HG02642 (cell line): ENCODE results near the gene TAB2.

ENCODE experiments used
- ATAC-seq: cut with Tn5 transposase; IDR thresholded peaks from one replicate; pipeline ENCODE4 v1.9.1; 2021; ENCODE audit warnings: mild to moderate bottlenecking; ENCODE audit not compliant: unreplicated experiment, poor library complexity

Gene TAB2

DNA sequence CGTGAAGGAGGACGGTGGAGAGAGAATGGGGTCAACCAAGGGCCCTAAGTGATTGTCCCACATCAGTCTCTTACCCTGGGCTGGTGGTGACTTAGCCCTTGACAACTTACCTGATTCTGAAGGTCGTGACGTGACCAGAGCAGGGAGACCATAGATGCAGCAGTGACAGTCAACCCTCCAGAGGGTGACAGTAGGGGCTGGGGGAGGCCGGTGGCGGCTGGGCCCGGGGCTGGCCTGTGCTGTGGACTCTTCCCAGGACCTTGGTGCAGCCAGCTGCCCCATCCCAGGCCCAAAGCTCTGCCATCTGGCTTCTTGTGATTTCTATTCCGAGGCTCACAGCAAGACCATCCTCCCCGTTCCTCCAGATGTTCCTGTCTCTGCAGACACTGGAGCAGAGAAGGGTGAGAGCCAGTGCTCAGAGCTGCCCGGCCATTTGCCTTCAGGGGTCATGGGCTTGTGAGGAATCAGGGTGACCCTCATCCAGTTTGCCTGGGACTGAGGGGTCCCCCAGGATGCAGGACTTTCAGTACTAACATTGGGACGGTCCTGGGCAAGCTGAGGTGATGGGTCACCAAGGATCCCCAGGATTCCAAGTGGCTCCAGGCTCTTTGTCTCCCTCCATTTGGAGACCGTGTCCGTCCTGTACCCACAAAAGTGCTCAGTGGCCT is 118.5 kb downstream of the TAB2 start:
- ATAC-seq = no peak

DNA sequence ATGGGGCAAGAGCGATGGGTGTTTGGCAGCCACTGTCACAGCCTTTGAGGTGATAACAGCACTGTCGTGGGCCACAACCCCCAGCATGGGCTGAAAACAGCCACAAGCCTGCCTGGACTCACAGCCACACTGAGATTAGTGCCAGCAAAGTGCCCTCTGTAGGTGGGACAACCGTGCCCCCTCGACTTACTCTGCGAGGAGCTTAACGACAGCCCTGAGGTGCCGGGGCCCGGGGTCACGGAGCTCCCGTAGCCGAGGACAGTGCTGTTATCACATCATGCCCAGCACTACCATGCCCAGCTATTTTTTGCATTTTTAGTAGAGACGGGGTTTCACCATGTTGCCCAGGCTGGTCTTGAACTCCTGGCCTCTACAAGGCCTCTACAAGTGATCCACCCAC is 119.1 kb downstream of the TAB2 start:
- no peak for ATAC-seq

DNA sequence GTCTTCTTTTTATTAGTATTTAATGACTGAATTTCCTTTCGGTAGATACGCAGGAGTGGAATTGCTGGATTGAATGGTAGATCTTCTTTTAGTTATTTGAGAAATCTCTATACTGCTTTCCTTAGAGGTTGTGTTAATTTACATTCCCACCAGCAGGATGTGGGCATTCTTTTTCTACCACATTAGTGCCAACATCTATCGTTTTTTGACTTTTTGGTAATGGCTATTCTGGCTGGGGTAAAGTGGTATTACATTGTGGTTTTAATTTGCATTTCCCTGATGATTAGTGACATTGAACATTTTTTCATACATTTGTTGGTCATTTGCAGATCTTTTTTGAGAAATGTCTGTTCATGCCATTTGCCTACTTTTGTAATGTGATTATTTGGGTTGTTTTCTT is 119.7 kb downstream of the TAB2 start:
- no peak for ATAC-seq

DNA sequence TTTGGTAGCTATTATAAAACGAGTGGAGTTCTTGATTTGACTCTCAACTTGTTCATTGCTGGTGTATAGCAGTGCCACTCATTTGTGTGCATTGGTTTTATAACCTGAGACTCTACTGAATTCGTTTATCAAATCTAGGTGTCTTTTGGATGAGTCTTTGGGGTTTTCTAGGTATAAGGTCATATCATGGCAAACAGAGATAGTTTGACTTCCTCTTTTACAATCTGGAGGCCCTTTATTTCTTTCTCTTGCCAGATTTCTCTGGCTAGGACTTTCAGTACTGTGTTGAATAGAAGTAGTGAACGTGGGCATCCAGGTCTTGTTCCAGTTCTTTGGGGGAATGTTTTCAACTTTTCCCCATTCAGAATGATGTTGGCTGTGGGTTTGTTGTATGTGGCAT is 121.3 kb downstream of the TAB2 start:
- ATAC-seq = no peak

DNA sequence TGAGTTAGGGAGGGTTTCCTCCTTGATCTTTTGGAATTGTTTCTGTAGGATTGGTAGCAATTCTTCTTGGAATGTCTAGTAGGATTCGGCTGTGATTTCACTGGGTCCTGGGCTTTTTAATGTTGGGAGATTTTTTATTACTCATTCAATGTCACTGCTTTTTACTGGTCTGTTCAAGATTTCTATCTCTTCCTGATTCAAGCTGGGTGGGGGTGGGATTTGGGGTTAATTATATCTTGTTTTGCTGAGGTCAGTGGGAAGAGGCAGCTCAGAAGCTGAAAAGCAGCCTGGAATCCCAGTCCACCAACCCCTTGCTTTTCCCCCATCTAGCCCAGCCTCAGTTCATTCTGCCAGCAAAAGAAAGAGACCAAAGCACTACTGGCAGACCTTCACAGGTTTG is 122.1 kb downstream of the TAB2 start:
- ATAC-seq = no peak

DNA sequence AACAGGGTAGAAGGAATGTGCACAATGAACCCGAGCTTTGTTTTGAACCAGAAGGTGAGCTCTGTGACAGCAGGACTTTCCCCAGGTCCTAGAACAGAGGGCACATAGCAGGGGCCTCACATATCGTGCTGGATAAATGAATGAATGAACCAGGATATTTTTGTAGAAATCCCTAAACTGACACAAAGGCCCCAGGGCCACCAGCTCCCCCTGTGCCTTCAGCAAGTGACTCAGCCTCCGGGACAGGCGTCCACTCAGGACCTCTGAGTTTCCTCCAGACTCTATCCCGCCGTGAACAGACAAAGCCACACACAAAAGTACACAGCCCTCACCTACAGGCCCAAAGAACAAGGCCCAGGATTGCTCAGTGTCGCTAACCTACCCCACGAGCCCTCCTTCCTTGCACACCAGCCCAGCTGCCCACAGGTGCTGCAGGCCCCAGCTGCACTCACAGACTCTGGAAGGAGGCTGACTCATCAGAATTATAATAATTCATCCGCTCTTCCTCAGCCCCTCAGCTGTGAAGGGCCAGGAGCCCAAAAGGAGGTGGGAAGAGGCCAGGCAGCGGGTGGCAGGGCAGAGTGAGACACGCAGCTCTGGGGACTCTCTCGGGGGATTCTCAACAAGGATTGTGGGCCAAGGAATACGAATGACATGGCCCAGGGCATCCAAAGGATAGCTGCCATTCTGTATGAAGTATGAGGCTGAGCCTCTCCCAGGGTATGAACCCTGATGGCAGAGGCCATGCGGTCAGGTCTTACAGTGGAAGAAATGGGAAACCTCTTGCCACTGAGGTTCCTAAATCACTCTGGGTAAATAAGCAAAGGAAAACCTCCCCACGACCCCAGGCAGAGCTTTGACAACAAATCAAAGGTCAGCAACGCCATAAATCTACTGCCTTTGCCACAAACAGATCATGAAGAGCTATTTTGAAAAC is 123.5 kb downstream of the TAB2 start:
- ATAC-seq = no peak

DNA sequence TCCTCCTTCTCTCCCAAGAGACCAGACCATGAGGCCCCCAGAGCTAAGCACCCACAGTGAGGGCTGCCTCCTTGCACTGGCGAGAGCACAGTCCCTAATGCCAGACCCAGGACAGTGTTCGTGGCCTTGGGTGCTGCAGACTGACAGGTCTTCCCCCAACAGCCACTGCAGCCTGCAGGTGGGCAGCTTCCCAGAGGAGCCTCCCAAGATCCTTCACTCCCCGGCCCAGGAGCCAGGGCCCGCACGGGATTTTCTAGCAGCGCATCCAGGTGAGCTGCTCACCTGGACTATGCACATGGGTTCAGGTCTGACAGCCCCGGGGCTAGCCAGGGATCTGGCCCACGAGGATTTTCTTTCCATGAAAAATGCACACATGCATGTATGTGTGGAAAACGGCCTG is 124.2 kb downstream of the TAB2 start:
- ATAC-seq = no peak

DNA sequence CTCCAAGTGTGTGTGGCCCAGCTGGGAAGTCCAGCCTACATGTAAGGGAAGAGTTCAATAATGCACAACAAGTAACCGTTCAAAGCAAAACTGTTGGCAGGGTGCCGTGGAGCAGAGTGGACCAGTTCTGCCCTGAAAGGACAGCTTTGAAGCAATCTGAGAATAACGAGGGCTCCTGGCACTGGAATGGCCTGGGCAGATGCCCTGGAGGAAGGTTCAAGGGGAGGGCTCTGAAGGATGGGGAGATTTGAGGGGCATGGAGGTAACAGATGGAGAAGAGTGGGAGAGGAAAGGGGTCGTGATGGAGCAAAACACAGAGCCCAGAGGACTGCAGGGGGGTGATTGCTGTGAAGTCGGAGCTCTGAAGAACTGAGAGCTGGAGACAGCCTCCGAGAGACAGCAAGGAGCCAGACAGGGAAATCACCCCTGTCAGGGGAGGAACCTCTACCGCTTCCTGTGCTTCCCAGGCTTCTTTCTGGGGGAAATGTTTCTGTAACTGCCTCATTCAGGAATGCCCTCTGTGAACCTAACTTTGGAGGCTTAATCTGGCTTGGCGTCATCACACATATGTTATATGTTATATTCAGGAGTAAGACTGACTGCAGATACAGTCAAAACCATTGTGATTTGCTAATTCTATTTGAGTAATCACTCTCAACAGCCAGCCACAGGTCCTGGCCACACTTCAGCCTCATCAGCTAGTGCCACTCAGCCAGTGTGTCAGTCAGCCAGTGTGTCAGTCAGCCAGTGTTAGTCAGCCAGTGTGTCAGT is 126.1 kb downstream of the TAB2 start:
- ATAC-seq = no peak

DNA sequence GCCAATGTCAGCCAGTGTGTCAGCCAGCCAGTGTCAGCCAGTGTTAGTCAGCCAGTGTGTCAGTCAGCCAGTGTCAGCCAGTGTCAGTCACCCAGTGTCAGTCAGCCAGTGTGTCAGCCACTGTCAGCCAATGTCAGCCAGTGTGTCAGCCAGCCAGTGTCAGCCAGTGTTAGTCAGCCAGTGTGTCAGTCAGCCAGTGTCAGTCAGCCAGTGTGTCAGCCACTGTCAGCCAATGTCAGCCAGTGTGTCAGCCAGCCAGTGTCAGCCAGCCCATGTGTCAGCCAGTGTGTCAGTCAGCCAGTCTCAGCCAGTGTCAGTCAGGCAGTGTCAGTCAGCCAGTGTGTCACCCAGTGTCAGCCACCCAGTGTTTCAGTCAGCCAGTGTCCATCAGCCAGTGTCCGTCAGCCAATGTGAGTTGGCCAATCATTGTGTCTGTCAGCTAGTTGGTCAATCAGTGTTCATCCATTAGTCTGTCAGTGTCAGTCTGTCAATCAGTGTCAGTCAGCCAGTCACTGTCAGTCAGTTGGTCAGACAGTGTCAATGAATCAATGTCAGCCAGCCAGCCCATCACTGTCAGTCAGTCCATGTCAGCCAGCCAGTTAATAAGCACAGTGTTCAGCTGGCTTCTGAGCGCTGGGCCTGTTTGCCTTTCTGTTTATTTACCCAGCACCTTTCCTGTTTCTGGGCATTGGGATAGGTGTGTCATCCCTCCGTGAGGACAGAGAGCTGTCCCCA is 127.0 kb downstream of the TAB2 start:
- ATAC-seq = peak; percentile 12

DNA sequence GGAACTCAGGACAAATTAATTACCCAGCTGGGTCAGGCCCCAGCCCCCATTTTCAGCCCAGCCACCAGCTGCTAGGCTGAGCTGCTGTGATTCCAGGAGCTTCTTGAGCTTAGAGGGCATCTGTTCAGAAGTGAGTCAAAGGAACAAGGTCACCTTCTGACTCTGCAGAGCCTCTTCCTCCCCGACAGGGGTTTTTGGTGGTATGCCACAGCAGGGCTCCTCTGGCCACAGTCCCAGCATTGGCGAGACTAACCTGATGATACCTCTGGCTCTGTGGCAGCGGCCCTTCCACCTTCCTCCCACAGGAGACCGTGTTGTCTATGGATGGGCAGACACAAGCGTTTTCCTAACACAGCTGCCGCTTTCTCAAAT is 127.6 kb downstream of the TAB2 start:
- ATAC-seq = peak; percentile 50

DNA sequence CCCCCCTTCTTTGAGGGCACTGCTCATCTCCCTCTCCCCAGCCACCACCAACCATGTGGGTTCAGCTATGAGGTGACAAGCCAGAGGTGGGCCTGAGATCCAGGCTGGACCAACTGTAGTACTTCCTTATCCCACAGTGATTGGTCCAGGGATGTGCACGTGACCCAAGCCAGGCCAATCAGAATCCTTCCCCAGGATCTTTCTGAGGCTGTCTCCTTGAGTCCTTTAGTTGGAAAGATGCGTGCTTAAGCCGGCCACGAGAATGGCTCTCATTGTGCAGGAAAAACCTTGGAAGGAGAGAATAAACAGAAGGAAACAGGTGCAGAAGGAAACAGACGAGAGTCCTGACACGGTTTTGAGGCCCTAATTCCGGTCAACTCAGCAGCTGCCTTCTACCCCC is 128.1 kb downstream of the TAB2 start:
- ATAC-seq = peak; percentile 24

DNA sequence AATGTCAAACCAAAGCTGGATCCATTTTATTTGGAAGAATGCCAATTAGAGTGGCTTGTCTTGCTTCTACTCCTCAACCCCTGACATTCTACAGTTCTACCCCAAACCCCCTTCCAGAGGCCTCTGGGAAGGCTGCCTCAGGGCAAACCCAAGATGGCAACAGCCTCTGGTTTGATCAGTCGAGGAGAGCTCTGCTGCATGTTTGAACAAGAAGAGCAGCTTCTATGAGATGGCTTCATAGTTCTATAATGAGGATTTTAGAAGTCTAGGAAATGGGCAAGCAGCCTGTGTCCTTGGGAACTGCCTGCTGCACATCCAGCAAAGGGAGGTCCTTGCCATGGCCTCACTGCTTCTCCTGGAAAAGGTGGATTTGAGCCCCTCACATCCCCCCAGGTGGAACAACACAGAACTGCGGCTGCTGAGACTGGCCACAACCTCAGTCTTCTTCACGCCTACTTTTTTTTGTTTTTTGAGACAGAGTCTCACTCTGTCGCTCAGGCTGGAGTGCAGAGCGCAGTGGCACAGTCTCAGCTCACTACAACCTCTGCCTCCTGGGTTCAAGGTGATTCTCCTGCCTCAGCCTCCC is 129.4 kb downstream of the TAB2 start:
- ATAC-seq = no peak

DNA sequence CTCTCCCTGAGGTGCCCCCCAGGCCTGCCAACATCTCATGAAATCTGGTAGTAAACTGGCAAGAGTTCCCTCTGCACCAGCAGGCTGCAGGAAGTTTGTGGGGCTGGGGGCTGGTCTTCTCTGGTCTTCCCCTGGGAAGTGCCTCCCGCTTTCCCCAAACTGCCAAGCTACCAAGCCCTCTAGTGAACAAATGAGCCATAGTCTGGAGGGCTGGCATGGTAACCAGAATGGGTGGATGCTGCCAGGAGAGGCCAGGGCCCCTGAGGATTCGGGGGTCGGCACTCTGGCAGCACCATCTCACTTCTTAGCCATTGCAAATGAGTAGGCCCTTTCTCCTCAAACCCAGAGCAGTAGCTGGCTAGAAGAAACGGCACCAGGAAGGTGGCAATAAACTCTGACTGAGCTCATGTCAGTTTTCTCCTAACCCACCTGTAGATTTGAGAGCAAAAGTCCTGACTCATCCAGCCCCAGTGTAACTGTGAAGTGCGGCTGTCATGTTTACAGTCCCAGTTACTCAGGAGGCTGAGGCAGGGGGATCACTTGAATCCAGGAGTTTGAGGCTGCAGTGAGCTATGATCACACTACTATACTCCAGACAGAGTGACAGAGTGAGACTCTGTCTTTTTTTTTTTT is 131.4 kb downstream of the TAB2 start:
- ATAC-seq = no peak

DNA sequence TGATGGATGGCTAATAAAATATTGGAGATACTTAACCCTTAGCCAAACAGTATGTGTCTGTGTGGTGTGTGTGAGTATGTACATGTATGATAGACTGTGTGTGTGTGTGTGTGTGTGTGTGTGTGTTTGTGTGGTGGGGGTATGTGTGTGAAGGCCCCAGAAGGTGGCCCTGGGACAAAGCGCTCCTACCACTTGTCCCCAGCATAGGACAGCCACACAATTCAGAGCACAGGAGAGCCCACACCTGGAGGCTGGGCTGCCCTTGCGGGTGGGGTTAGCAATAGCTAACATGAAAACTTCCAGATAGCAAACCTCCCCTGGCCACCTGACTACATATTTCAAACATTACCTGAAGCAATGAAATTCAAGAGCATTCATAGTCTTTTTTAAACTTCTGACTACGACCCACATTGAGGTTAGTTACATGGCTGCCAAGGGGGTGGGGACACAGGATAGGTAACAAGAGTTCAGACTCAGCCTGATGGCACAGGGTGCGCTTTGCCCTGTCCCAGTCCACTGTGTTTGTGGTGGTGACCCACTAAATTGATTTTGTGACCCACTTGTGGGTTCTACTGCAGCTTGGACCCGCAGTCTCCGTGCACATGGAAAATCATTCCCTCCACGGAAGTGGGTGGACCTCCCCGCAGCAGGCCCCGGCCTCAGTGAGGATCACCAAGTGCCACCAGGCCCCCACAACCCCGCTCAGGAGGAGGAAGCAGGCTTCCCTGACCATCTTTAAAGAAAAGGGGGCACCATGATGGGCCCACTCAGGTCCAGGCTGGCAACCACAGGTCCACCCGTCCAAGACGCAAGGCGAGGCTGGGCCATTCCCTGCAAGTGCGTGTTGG is 132.5 kb downstream of the TAB2 start:
- ATAC-seq = no peak

DNA sequence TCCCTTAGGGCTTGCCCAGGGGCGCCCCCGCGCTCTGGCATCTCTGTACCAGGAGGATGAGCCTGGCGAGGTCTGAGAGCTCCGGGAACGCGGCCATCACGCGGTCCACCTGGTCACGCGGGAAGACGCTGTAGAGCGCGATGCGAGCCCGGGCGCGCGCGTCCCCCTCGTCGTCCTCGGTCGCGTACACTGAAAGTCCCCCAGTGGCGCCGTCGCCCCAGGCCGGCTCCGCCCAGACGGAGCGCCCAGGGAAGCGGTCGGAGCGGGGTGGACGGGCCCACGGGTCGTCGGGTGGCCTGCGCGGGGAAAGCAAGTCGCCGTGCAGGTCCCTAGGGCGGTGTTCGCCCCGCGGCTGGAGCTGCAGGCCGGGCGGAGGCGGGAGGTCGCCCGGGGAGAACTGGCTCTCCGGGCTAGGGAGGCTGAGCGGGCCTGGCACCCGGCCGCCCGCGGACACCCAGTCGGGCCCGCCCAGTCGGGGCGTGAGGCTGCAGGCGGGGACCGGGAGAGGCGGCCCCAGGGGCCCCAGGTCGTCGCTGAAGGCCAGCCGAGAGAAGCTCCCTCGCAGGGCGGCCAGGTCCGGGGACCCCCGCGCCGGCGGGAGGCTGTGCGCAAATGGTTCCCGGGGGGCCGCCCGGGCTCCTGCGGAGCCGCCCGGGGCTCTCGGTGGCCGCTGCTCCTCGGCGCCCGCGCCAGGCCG is 133.3 kb downstream of the TAB2 start:
- no peak for ATAC-seq

DNA sequence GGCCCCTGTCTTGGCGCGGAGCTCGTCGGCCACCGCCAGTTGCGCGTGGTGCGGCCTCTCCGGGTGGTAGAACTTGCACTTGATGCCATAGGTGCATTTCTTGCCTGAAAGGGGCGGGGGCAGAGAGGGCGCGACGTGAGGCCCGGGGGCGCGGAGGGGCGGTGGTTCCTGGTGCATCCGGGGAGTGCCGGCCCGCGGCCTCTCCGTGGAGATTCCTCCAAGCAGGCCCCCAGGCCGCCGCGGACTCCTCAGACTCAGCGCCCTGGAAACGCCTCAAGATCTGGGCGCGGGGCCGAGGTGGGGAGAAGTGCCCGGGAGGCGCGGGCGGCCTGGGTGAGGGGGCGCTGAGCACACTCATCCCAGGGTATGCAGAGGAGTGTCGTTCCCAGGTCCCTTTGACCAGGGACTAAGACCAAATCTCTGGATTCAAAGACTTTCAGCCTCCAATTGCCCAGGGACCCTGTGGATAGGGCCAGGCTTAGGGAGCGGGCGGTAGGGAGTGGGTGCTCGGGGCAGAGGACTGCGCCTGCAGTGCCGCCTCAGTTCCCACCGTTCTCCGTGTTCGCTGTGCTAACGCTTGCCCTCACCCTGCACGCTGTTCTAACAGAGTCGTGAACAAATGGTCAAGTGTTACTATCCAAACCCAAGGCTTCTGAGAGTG is 134.0 kb downstream of the TAB2 start:
- ATAC-seq = no peak

DNA sequence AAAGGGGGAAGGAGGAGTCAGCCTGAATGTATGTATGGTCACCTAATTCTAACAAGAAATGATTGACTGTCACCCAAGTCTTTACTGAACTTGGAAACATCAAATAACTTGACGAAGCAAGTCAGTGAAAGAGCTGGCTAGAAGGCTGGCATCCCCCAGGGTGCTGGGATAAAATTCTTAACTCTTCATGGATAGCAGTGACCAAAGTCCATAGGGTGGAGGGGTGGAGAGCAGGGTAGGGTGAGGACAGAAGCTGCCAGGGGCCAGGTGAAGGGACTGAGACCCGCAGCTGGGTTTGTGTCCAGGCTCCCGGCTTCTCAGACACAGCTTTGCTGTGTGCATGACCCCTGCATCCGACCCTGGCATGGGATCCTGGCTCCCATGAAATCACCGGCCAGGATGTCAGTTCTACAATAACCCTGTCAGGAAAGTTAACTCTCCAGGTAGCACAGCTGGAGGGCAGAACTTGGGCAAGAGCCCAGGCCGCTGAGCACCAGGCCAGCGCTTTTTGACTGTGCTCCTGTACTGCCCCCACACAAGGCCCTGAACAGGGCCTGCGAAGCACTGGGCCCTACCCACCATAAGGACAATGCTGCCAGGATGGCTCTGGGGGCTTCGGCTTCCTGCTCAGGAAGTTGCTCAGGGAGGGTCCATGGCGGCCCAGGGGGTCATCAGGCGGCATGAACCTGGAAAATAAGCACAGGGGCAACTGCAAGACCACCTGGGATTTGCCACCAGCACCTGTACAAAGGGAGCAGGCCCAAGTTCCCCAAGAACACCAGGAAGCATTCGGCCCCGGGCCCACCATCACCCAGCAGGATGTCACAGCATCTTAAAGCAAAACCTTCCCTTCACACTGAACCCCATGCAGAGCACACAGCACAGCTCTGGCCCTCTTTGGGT is 134.8 kb downstream of the TAB2 start:
- no peak for ATAC-seq
